GM12878 (cell line): ENCODE results near the gene KLRK1. TPM values are rescaled to one million over a fixed set of nuclear protein-coding genes. Genes with fewer than 3 reads are reported as not detected.

Experiments
- ATAC-seq: fragments of 200-7000 bp; cut with Tn5 transposase; 3 replicates; pipeline ENCODE4 v1.9.1; 2020; ENCODE audit warnings: mild to moderate bottlenecking, moderate library complexity
- BruUV-seq: library from RNA; stranded (reverse); fragments of 400-500 nt; replicated peaks from 2 replicates; lab custom pipeline; 2021; lab: Mats Ljungman, UMichigan
- CTCF ChIA-PET: fragments of 300-600 bp; sonication (Branson Sonifier 250); formaldehyde crosslinking; extraction: SDS; loops from one replicate; lab custom pipeline; 2021; ENCODE audit warnings: inconsistent platforms; lab: Yijun Ruan, JAX
- POLR2A ChIA-PET: fragments of 350-600 bp; formaldehyde crosslinking; extraction: SDS; loops from one replicate; lab custom pipeline; 2021; ENCODE audit warnings: inconsistent platforms; lab: Charles Lee
- RAD21 ChIA-PET: fragments of 300-600 bp; sonication (Branson Sonifier 250); formaldehyde crosslinking; loops from one replicate; lab custom pipeline; 2023; ENCODE audit warnings: antibody characterized with exemption; ENCODE audit not compliant: unreplicated experiment; lab: Charles Lee
- SMC1A ChIA-PET: fragments of 300-600 bp; sonication (Branson Sonifier 250); formaldehyde crosslinking; loops from one replicate; lab custom pipeline; 2023; ENCODE audit not compliant: unreplicated experiment, uncharacterized antibody; lab: Charles Lee
- DNase-seq: peaks from one replicate; pipeline ENCODE4 v3.0.0-alpha.2; 2011; ENCODE audit warnings: low read depth, low spot score
- FAIRE-seq: peaks from 3 replicates; lab custom pipeline; 2011; peaks lifted over from hg19 to GRCh38; lab: Jason Lieb, UNC
- H2AFZ ChIP-seq: 2 replicates; pipeline ENCODE4 v1.6.0; 2011; ENCODE audit warnings: low read depth, low read length, control low read depth; ENCODE audit not compliant: control insufficient read depth
- H3K27ac ChIP-seq: 2 replicates; pipeline ENCODE4 v1.5.1; 2011; ENCODE audit warnings: control low read depth; ENCODE audit not compliant: control insufficient read depth, insufficient read depth
- H3K27me3 ChIP-seq, 2 experiments: replicated peaks in 1 of 2; 2 replicates each; pipeline versions ENCODE4 v1.6.0 to v1.6.1; 2011; ENCODE audit warnings: low read length in 1 of 2; ENCODE audit not compliant: control insufficient read depth in 2 of 2, insufficient read depth in 2 of 2
- H3K36me3 ChIP-seq, 2 experiments: 2 replicates each; pipeline ENCODE4 v1.5.1; 2011; ENCODE audit warnings: low read length in 1 of 2; ENCODE audit not compliant: control insufficient read depth in 2 of 2, insufficient read depth in 2 of 2
- H3K4me1 ChIP-seq: 2 replicates; pipeline ENCODE4 v1.6.1; 2011; ENCODE audit warnings: mild to moderate bottlenecking, low read length, moderate library complexity, mixed read lengths; ENCODE audit not compliant: control insufficient read depth, insufficient read depth
- H3K4me2 ChIP-seq: 2 replicates; pipeline ENCODE4 v1.6.0; 2011; ENCODE audit warnings: control low read depth; ENCODE audit not compliant: control insufficient read depth, insufficient read depth
- H3K4me3 ChIP-seq: fragments of 200-600 bp; sonication (generic); 2 replicates; pipeline ENCODE4 v1.5.1; 2016
- H3K79me2 ChIP-seq: 2 replicates; pipeline ENCODE4 v1.6.0; 2011; ENCODE audit warnings: low read length; ENCODE audit not compliant: control insufficient read depth, insufficient read depth
- H3K9ac ChIP-seq: 2 replicates; pipeline ENCODE4 v1.8.0; 2011; ENCODE audit warnings: low read length, control low read depth, mixed read lengths; ENCODE audit not compliant: control insufficient read depth, insufficient read depth
- H3K9me3 ChIP-seq: replicated peaks from 3 replicates; pipeline ENCODE4 v1.5.1; 2011; ENCODE audit warnings: mild to moderate bottlenecking, low read length; ENCODE audit not compliant: control insufficient read depth, insufficient read depth
- H4K20me1 ChIP-seq: 2 replicates; pipeline ENCODE4 v1.6.0; 2011; ENCODE audit not compliant: control insufficient read depth, insufficient read depth
- ASH2L ChIP-seq: fragments of 300-600, 200-600 bp; sonication (generic); IDR thresholded peaks from 2 replicates; pipeline ENCODE4 v1.6.1; 2017; ENCODE audit warnings: low read depth, mild to moderate bottlenecking, borderline replicate concordance
- LARP7 ChIP-seq: fragments of 450-650 bp; IDR thresholded peaks from 2 replicates; pipeline ENCODE4 v1.6.1; 2017; ENCODE audit warnings: mild to moderate bottlenecking
- MEF2B ChIP-seq: fragments of 450-650 bp; IDR thresholded peaks from 2 replicates; pipeline ENCODE4 v1.6.1; 2018; ENCODE audit warnings: mild to moderate bottlenecking, moderate library complexity; ENCODE audit not compliant: partially characterized antibody, poor library complexity, severe bottlenecking
- NR2C2 ChIP-seq: IDR thresholded peaks from 2 replicates; pipeline ENCODE4 v1.6.1; 2011; ENCODE audit warnings: borderline replicate concordance, low read depth; ENCODE audit not compliant: control insufficient read depth, insufficient read length
- PML ChIP-seq: IDR thresholded peaks from 2 replicates; pipeline ENCODE4 v1.6.1; 2012; ENCODE audit warnings: low read length, inconsistent platforms
- POLR2A ChIP-seq: IDR thresholded peaks from 2 replicates; pipeline ENCODE4 v1.6.1; 2011; ENCODE audit warnings: low read depth, mild to moderate bottlenecking, low read length
- RELA ChIP-seq: fragments of 450-650 bp; IDR thresholded peaks from 2 replicates; pipeline ENCODE4 v1.8.0; 2014; ENCODE audit warnings: borderline replicate concordance; ENCODE audit not compliant: partially characterized antibody
- SP1 ChIP-seq: IDR thresholded peaks from one replicate; pipeline ENCODE4 v1.6.1; 2011; ENCODE audit warnings: low read depth, low read length
- ZNF217 ChIP-seq: fragments of 450-650 bp; IDR thresholded peaks from 2 replicates; pipeline ENCODE4 v1.6.1; 2017; ENCODE audit warnings: antibody characterized with exemption, mild to moderate bottlenecking
- WGBS: methylation state at CpG from one replicate; pipeline ENCODE4 v1.1.6; 2016; ENCODE audit warnings: low lambda C conversion rate; ENCODE audit not compliant: insufficient replicate concordance, insufficient coverage; ENCODE audit errors: missing lambda C conversion rate; 5-methylcytosine and 5-hydroxymethylcytosine counted together
- in situ Hi-C: fragments of 300-500 bp; cut with MboI; formaldehyde crosslinking; loops from 9 replicates; pipeline ENCODE4 v1.14.3; 2018; ENCODE audit warnings: mixed read lengths
- intact Hi-C: fragments of 100-400 bp; cut with micrococcal nuclease; formaldehyde crosslinking; loops from one replicate; pipeline ENCODE4 v1.14.2; 2022; ENCODE audit not compliant: unreplicated experiment
- polyA plus RNA-seq, 11 experiments: library from polyadenylated mRNA; depleted of rRNA in 4 of 11; unstranded in 6 of 11; stranded (reverse) in 5 of 11; fragments of >200 nt; fragmentation: Nextera tagmentation in 4 of 11; fragmentation: Illumina TruSeq in 1 of 11; extraction: Ambion mirVana in 4 of 11; extraction: Trizol in 1 of 11; gene quantifications; 1 replicate in 1 of 11; 2 replicates in 10 of 11; pipeline versions ENCODE4 v1.2.1 to v1.2.3, GENCODE V29; 2011 to 2016; ENCODE audit warnings: inconsistent platforms in 2 of 11, missing spikeins in 2 of 11, low read depth in 1 of 11
- total RNA-seq, 4 experiments: library from RNA; depleted of rRNA in 3 of 4; stranded (reverse); fragments of >200 nt in 3 of 4; fragmentation: Illumina TruSeq in 1 of 4; extraction: Trizol in 1 of 4; gene quantifications; 2 replicates each; pipeline versions ENCODE4 v1.2.1 to v1.2.3, GENCODE V29; 2013 to 2021
- TF ChIP-seq, protein P1 (sequence below): fragments of 450-650 bp; IDR thresholded peaks from 2 replicates; pipeline ENCODE4 v1.6.1; 2016; ENCODE audit warnings: mild to moderate bottlenecking
- TF ChIP-seq, protein P2 (sequence below): fragments of 450-650 bp; IDR thresholded peaks from 2 replicates; pipeline ENCODE4 v1.6.1; 2017; ENCODE audit warnings: mild to moderate bottlenecking, low read depth, inconsistent platforms; ENCODE audit not compliant: poor library complexity, severe bottlenecking
- TF ChIP-seq, protein P3 (sequence below): IDR thresholded peaks from 2 replicates; pipeline ENCODE4 v1.6.1; 2012; ENCODE audit warnings: low read depth, low read length, improper control_type of control experiment

Gene KLRK1
- total and polyA plus RNA-seq, 10 of the 15 experiments (the other 5 are each of a cell fraction or from before 2014, with no cell fraction given): 0.27 to 2.0 (median 0.99) TPM

DNA sequence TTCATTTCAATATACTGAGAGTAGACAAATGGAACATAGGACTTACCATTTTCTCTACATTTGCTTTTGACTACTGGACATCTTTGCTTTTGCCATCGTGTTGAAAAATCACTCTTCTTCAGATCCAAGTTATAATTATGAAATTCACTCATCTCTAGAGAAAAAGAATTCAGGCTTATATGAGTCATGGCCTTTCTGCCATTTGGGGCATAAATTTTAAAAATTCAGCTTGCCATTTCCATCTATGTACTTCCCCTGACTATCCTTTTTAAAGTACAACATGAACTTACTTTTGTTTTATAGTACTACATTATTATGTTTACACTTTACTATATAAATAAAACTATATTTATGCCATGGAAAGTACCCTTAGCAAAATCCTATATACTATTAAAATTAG, 3.0 kb downstream of the KLRK1 start:
- no peak overlapping the region for H2AFZ ChIP-seq
- RAD21 ChIA-PET: interaction anchor here (0.9 kb wide), 1 partner anchor 24 kb away, joined by 8 read pairs; no protein-coding TSS in a partner anchor

More for the DNA sequence above, 3.0 kb downstream of the KLRK1 start:
- Histone ChIP-seq H3K4me1 (no peaks in the 10 kb centered on the region), H3K4me3 (no peak overlapping the region), H3K9ac (no peak overlapping the region), H3K9me3 (no peaks in the 10 kb centered on the region; the same call in 2 of the 3 replicates), H3K79me2 (no peaks in the 10 kb centered on the region), H3K27me3 (no peaks in the 10 kb centered on the region), H4K20me1 (no peaks in the 10 kb centered on the region), H3K27ac (no peak overlapping the region), H3K36me3 (no peaks in the 10 kb centered on the region)
- in situ Hi-C loops (no loop called here), intact Hi-C loops (no loop called here)
- ChIA-PET CTCF (interaction anchor here (1.1 to 3.1 kb wide), 2 partner anchors 19 to 21 kb away, joined by 3 to 13 read pairs; no protein-coding TSS in a partner anchor), POLR2A (interaction anchor here (1.0 kb wide), 1 partner anchor 22 kb away, joined by 3 read pairs; no protein-coding TSS in a partner anchor)
- DNase-seq (no peak), ATAC-seq (no peak)
- TF ChIP-seq, protein P1, sequence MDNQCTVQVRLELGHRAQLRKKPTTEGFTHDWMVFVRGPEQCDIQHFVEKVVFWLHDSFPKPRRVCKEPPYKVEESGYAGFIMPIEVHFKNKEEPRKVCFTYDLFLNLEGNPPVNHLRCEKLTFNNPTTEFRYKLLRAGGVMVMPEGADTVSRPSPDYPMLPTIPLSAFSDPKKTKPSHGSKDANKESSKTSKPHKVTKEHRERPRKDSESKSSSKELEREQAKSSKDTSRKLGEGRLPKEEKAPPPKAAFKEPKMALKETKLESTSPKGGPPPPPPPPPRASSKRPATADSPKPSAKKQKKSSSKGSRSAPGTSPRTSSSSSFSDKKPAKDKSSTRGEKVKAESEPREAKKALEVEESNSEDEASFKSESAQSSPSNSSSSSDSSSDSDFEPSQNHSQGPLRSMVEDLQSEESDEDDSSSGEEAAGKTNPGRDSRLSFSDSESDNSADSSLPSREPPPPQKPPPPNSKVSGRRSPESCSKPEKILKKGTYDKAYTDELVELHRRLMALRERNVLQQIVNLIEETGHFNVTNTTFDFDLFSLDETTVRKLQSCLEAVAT: no peak
- TF ChIP-seq, protein P2, sequence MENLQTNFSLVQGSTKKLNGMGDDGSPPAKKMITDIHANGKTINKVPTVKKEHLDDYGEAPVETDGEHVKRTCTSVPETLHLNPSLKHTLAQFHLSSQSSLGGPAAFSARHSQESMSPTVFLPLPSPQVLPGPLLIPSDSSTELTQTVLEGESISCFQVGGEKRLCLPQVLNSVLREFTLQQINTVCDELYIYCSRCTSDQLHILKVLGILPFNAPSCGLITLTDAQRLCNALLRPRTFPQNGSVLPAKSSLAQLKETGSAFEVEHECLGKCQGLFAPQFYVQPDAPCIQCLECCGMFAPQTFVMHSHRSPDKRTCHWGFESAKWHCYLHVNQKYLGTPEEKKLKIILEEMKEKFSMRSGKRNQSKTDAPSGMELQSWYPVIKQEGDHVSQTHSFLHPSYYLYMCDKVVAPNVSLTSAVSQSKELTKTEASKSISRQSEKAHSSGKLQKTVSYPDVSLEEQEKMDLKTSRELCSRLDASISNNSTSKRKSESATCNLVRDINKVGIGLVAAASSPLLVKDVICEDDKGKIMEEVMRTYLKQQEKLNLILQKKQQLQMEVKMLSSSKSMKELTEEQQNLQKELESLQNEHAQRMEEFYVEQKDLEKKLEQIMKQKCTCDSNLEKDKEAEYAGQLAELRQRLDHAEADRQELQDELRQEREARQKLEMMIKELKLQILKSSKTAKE: no peak
- TF ChIP-seq RELA (no peak), SP1 (no peak), LARP7 (no peak), PML (no peak), ASH2L (no peak), POLR2A (no peak), MEF2B (no peak), ZNF217 (no peak), NR2C2 (no peak)
- TF ChIP-seq, protein P3, sequence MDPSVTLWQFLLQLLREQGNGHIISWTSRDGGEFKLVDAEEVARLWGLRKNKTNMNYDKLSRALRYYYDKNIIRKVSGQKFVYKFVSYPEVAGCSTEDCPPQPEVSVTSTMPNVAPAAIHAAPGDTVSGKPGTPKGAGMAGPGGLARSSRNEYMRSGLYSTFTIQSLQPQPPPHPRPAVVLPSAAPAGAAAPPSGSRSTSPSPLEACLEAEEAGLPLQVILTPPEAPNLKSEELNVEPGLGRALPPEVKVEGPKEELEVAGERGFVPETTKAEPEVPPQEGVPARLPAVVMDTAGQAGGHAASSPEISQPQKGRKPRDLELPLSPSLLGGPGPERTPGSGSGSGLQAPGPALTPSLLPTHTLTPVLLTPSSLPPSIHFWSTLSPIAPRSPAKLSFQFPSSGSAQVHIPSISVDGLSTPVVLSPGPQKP: no peak
- TF ChIP-seq, all 136 proteins: peak for 0
- WGBS: 4% methylated on average over 1 of the region's 1 CpG
- no peak for FAIRE-seq
- SMC1A ChIA-PET: interaction anchor here (0.8 to 3.1 kb wide), 4 partner anchors 13 to 24 kb away, joined by 4 to 13 read pairs (median 6); no protein-coding TSS in a partner anchor
- no peak overlapping the region for H3K4me2 ChIP-seq
- BruUV-seq: no TSS peak
